TTC549 (cell line): ENCODE measurements around the gene SPRR2G.
"Not testable (repeated sequence)": the region's sequence is repeated elsewhere in the genome, so short reads cannot be mapped to it uniquely, and the experiment has no call there.

Experiments
- FAIRE-seq: peaks from 2 replicates; lab custom pipeline; 2012; peaks lifted over from hg19 to GRCh38; lab: Jason Lieb, UNC

SPRR2G gene

GRCh38 chr1:153150846-153151245, at the start of gene SPRR2G:
SPRR2G (minus strand) TSS chr1:153150890; CDS start chr1:153150110, 780 bp downstream.
- FAIRE-seq: no peak

GRCh38 chr1:153195216-153195615, 44.5 kb upstream of the SPRR2G start:
- no peak for FAIRE-seq

DNA sequence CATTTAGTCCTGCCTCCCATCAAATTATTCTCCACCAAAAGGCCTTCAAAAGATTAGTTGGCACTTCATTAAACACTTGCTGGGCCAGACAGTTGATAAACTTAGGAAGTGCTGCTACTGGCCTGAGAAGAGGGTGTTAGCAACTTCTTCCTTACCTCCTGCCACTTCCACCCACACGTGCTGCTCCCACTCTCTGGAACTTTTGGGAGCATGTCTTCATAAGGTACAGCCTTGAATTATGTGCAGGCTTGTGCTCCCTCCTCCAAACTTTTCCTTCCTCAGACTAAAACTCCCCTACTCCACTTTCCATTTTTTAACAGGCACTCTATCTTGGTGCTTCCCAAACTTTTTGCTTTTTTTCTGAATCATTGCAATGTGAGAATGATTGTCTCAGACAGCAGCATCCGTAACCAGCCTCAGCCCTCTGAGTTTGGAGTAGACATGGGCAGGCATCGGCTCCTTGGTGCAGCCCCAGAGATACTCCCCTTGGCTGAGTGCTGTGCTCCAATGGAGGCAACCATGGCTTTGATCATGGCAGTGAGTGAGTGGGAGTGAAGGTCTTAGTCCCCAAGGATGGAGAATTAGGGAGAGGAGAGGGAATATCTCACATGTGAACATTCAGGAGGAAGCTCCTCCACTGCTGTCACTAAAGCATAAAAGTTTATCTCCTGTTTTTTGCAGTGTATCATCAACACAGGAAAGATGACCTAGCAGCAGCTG, 43.8 kb upstream of the SPRR2G start:
- no peak for FAIRE-seq

DNA sequence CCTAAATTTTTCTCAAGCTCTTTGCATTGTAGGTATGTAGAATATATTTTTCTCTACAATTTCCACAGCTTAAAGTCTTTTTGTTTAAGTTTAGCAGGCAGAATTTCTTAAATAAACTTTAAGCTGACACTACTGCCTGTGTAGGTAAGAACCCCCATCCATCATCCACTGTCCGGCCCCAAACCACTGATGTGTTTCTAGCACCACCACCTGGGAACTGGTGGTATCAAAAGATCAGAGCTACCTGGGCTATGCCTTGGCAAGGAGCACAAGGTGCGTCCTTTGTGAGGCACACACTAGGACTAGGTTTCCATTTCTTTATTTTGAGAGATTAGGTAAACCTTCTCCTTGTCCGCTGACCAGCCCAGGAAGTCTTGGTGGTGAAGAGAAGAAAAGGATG, 42.0 kb upstream of the SPRR2G start:
- no peak for FAIRE-seq

DNA sequence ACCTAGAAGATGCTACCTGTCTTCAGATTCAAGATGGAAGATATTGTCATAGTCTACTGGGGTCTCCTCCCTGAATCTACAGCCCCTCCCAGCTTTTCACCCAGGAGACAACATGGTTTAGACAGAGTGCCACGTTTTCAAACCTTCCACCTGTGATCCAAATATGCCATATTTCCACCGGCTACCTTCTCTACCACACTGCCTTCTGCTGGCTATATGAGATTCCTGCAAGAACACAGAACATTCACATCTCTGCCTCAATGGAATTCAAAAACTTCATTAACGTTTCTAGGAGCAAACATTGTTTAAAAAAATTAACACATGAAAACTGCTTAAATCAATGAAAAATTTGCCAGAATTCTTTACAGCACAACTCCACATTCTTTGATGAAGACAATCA, 39.7 kb upstream of the SPRR2G start:
- FAIRE-seq: no peak

DNA sequence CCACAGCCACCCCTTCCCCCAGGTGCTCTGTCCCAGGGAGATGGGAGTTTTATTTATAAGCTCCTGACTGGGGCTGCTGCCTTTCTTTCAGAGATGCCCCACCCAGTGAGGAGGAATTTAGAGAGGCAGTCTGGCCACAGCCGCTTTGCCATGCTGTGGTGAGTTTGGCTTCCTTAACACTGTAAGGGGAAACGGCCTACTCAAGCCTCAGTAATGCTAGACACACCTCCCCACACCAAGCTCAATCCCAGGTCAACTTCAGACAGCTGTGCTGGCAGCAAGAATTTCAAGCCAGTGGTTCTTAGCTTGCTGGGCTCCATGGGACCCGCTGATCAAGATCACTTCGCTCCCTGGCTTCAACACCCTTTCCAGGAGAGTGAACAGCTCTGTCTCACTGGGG, 37.6 kb upstream of the SPRR2G start:
- not testable (repeated sequence) for FAIRE-seq

GRCh38 chr1:153180556-153180955, 29.9 kb upstream of the SPRR2G start:
- peak; percentile 40 for FAIRE-seq

DNA sequence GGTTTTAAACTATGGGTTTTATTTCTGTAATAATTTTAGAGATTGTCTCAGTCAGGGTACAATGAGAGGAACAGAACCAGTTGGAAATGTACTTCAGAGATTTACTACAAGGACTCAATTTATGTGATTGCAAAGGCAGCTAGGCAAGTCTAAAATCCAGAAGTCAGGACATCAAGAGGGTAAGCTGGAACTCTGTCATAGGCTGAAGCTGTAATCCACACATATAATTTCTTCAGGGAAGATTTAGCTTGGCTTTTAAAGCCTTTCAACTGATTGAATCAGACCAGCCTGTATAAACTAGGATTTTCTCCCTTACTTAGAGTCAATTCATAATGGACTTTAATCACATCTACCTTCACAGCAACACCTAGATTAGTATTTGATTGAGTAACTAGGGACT, 28.2 kb upstream of the SPRR2G start:
- no peak for FAIRE-seq

GRCh38 chr1:153174624-153175023, 23.9 kb upstream of the SPRR2G start:
- FAIRE-seq: no peak

DNA sequence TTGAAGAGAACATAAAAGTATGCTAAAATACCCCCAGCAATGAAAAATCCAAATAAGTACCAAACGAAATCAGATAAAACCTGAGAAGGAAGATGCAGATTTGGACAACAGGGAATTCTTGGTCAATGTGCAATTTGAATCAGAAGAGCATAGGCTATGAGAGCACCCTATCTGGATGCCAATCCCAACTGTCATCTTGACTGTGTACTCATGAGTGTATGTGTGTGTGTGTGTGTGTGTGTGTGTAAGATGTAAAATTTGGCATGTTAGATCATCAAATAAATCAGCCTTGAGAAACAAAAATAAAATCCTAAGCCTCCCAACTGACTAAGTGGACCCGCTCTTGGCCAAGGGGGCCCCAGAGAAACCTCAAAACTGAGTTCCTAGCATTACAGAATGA, 18.0 kb upstream of the SPRR2G start:
- FAIRE-seq: no peak

- FAIRE-seq: no peak
Measured at GRCh38 chr1:153155541-153155940, 4.9 kb upstream of the SPRR2G start.

DNA sequence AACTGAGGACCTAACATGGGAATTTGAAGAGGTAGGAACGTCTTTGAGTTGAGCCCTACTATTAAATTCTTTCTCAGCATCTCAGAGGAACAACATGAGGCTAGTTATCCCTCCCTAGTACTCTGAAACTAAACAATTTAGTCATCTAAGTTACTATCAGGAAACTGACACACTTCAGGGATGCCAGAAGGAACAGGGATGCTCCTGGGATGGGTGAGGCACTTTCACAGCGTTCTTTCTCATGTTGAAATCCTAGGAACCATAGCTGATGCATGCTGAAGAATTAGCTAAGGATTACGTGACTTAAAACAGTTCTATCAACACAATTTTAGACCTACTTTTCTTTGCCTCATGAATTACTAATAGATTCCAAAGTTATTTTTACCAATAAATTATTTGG, 1.8 kb upstream of the SPRR2G start:
- FAIRE-seq: no peak

GRCh38 chr1:153141377-153141776, 9.3 kb downstream of the SPRR2G start:
- no peak for FAIRE-seq

GRCh38 chr1:153140484-153140883, 10.2 kb downstream of the SPRR2G start:
- no peak for FAIRE-seq

DNA sequence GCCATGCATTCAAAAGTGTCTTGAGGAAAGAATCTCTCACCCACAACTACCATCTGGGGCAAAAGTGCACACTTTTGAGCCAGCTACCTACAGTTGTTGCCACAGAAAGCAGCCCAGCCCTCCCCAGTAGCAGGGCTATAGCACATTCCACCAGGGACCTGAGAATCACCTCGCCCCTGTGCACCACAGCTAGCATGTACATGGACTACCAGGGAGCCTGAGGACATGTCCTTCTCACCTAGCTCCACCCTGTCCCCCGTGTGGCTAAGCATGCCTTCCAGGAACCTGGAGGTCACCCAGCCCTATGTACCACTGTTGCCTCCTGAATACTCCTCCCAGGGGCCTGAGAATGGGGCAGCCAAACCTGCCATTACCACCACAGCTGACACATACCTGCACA, 16.9 kb downstream of the SPRR2G start:
- no peak for FAIRE-seq

- FAIRE-seq: no peak
Measured at GRCh38 chr1:153133267-153133666, 17.4 kb downstream of the SPRR2G start.

DNA sequence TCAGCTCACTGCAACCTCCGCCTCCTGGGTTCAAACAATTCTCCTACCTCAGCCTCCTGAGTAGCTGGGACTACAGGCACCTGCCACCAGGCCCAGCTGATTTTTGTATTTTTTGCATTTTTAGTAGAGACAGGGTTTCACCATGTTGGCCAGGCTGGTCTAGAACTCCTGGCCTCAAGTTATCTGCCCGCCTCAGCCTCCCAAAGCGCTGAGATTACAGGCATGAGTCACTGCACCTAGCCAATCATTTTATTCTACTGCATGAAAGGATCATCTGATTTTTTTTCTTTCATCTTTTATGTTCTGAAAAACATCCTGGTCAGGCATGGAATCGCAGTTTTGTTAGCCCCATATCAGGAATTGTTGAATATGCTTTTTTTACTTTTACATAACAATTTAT, 22.0 kb downstream of the SPRR2G start:
- FAIRE-seq: not testable (repeated sequence)

GRCh38 chr1:153127296-153127695, 23.4 kb downstream of the SPRR2G start:
- FAIRE-seq: no peak

GRCh38 chr1:153125536-153125935, 25.2 kb downstream of the SPRR2G start:
- FAIRE-seq: no peak

- not testable (repeated sequence) for FAIRE-seq
Measured at GRCh38 chr1:153123793-153124192, 26.9 kb downstream of the SPRR2G start.

DNA sequence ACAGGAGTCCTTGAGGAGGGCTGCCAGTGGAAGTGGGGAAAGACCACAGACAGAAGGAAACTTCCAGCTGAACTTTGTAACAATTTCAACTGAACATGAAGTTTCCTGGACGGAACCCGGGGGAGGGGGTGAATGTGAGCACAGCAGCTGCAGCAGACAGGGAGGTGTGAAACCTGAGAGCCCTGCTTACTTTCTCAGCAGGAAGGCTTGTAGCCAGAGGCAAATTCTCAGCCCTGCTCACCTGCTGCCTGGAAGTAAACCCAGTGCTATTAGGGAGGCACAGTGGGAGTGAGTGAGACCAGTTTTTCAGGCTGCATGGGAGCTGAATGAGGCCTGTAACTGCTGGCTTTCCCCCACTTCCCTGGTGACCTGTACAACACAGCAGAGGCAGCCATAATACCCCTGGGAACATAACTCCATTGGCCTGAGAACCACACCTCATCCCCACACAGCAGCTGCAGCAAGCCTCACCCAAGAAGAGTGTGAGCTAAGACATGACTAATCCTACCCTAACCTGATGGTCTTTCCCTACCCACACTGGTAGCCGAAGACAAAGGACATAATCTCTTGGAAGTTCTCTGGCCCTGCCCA, 27.8 kb downstream of the SPRR2G start:
- FAIRE-seq: no peak

DNA sequence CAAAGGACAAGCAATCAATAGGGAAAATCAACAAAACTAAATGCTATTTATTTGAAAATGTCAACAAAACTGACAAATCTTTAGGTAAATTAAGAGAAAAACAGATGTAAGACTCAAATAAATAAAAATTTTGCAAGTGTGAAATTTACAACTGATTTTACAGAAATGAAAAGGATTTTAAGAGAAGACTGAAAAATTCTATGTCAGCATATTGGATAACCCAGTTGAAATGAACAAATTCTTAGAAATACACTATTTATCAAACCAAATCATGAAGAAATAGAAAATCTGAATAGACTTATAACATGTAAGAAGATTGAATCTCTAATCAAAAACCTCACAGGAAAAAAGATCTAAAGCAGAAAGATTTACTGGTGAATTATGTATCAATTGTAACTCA, 29.7 kb downstream of the SPRR2G start:
- FAIRE-seq: peak; percentile 53

GRCh38 chr1:153119491-153119971, 31.2 kb downstream of the SPRR2G start:
- no peak for FAIRE-seq

GRCh38 chr1:153115264-153115663, 35.4 kb downstream of the SPRR2G start:
- not testable (repeated sequence) for FAIRE-seq
